HepG2 (cell line): Measurements from ENCODE around the gene MIPEP. TPM values are rescaled to one million over a fixed set of nuclear protein-coding genes. Genes with fewer than 3 reads are reported as not detected.

Source experiments
- ATAC-seq: fragments of 200-7000 bp; cut with Tn5 transposase; 3 replicates; pipeline ENCODE4 v1.9.1; 2020; ENCODE audit warnings: mild to moderate bottlenecking, moderate library complexity
- BruUV-seq: library from RNA; stranded (reverse); fragments of 400-500 nt; replicated peaks from 2 replicates; lab custom pipeline; 2021; lab: Mats Ljungman, UMichigan
- CTCF ChIA-PET: fragments of 300-600 bp; formaldehyde crosslinking; extraction: SDS; loops from one replicate; lab custom pipeline; 2021; ENCODE audit warnings: low total read pairs, inconsistent platforms, low intra/inter-chr PET ratio; lab: Yijun Ruan, JAX
- POLR2A ChIA-PET: fragments of 350-600 bp; sonication (Branson Sonifier 250); formaldehyde crosslinking; loops from one replicate; lab custom pipeline; 2020; ENCODE audit warnings: antibody characterized with exemption, inconsistent platforms; lab: Yijun Ruan, JAX
- DNase-seq: peaks from one replicate; pipeline ENCODE4 v3.0.0-alpha.2; 2015; ENCODE audit warnings: low spot score
- FAIRE-seq: peaks from 3 replicates; lab custom pipeline; 2011; peaks lifted over from hg19 to GRCh38; lab: Jason Lieb, UNC
- H2AFZ ChIP-seq: one replicate; pipeline ENCODE4 v1.6.1; 2011; ENCODE audit warnings: low read length, inconsistent platforms
- H3K27ac ChIP-seq: fragments of 300-600 bp; 3 replicates; pipeline ENCODE4 v1.8.0; 2011; ENCODE audit warnings: mixed run types, mild to moderate bottlenecking, mixed read lengths, low read length, inconsistent platforms; ENCODE audit not compliant: insufficient read depth; ENCODE audit errors: extremely low read length
- H3K27me3 ChIP-seq, 2 experiments: fragments of 200-600 bp in 1 of 2; 2 replicates in 1 of 2; 3 replicates in 1 of 2; pipeline versions ENCODE4 v1.6.0 to v1.8.0; 2011; ENCODE audit warnings: low read length in 2 of 2, mild to moderate bottlenecking in 2 of 2, moderate library complexity in 2 of 2, inconsistent platforms in 1 of 2; ENCODE audit not compliant: insufficient read depth in 2 of 2, control insufficient read depth in 1 of 2
- H3K36me3 ChIP-seq, 2 experiments: fragments of 200-600 bp in 1 of 2; replicated peaks in 1 of 2; 2 replicates in 1 of 2; 3 replicates in 1 of 2; pipeline versions ENCODE4 v1.5.1 to v1.8.0; 2011; ENCODE audit warnings: low read length in 2 of 2, inconsistent platforms in 1 of 2; ENCODE audit not compliant: insufficient read depth in 2 of 2, control insufficient read depth in 1 of 2
- H3K4me1 ChIP-seq: 2 replicates; pipeline ENCODE4 v1.5.1; 2012; ENCODE audit warnings: low read length, inconsistent platforms; ENCODE audit not compliant: insufficient read depth
- H3K4me2 ChIP-seq: 2 replicates; pipeline ENCODE4 v1.6.0; 2011; ENCODE audit warnings: low read depth, low read length, inconsistent platforms
- H3K4me3 ChIP-seq, 3 experiments: fragments of 200-600 bp in 1 of 3; sonication (generic), shearing (Covaris generic) in 1 of 3; replicated peaks in 1 of 3; 2 replicates each; pipeline ENCODE4 v1.5.1; 2011 to 2016; ENCODE audit warnings: low read length in 3 of 3, inconsistent platforms in 2 of 3, low read depth in 2 of 3, mild to moderate bottlenecking in 2 of 3, control low read depth in 1 of 3, mixed read lengths in 1 of 3; ENCODE audit not compliant: insufficient read depth in 1 of 3
- H3K79me2 ChIP-seq: one replicate; pipeline ENCODE4 v1.6.1; 2011; ENCODE audit warnings: low read length, inconsistent platforms; ENCODE audit not compliant: insufficient read depth
- H3K9ac ChIP-seq: 2 replicates; pipeline ENCODE4 v1.6.0; 2011; ENCODE audit warnings: mild to moderate bottlenecking, low read depth, low read length, inconsistent platforms; ENCODE audit not compliant: insufficient read depth
- H3K9me3 ChIP-seq: 2 replicates; pipeline ENCODE4 v1.5.1; 2012; ENCODE audit warnings: mild to moderate bottlenecking, low read length
- H4K20me1 ChIP-seq: 2 replicates; pipeline ENCODE4 v1.6.0; 2011; ENCODE audit warnings: inconsistent platforms, mild to moderate bottlenecking, low read length, moderate library complexity; ENCODE audit not compliant: insufficient read depth
- ATF4 ChIP-seq, 2 experiments: fragments of 450-650 bp in 1 of 2; sonication (generic) in 1 of 2; formaldehyde crosslinking; IDR thresholded peaks; 2 replicates each; pipeline versions ENCODE4 v1.5.0 to v1.8.0; 2020 to 2022; ENCODE audit warnings: mild to moderate bottlenecking in 1 of 2, missing genetic modification reagents in 1 of 2
- CBX1 ChIP-seq: IDR thresholded peaks from one replicate; pipeline ENCODE4 v1.6.1; 2016; ENCODE audit warnings: antibody characterized with exemption, low read depth
- FOXK1 ChIP-seq: sonication (generic); formaldehyde crosslinking; IDR thresholded peaks from 2 replicates; pipeline ENCODE4 v1.4.0; 2020; ENCODE audit warnings: low read depth, missing genetic modification reagents, borderline replicate concordance
- FOXP4 ChIP-seq: sonication (generic); formaldehyde crosslinking; IDR thresholded peaks from 2 replicates; pipeline ENCODE4 v1.4.0; 2020; ENCODE audit warnings: missing genetic modification reagents
- HNRNPH1 ChIP-seq: fragments of 200-400 bp; formaldehyde crosslinking; optimal IDR thresholded peaks from 2 replicates; pipeline ENCODE3; 2017; ENCODE audit warnings: mild to moderate bottlenecking, low read depth, low read length
- MED13 ChIP-seq: sonication (generic); formaldehyde crosslinking; IDR thresholded peaks from 2 replicates; pipeline ENCODE4 v1.5.0; 2020; ENCODE audit warnings: missing genetic modification reagents
- MED8 ChIP-seq: sonication (generic); formaldehyde crosslinking; IDR thresholded peaks from 2 replicates; pipeline ENCODE4 v1.8.1; 2023; ENCODE audit warnings: mild to moderate bottlenecking, missing genetic modification reagents; ENCODE audit not compliant: insufficient replicate concordance
- NCOR1 ChIP-seq: fragments of 200-600 bp; sonication (generic); IDR thresholded peaks from 2 replicates; pipeline ENCODE4 v1.7.0; 2017; ENCODE audit warnings: antibody characterized with exemption, low read length, borderline replicate concordance
- TBP ChIP-seq: sonication (generic); formaldehyde crosslinking; IDR thresholded peaks from 2 replicates; pipeline ENCODE4 v1.5.0; 2020; ENCODE audit warnings: missing genetic modification reagents
- ZBTB42 ChIP-seq: sonication (generic); formaldehyde crosslinking; IDR thresholded peaks from 2 replicates; pipeline ENCODE4 v1.5.0; 2020; ENCODE audit warnings: mild to moderate bottlenecking, missing genetic modification reagents
- ZBTB8A ChIP-seq: sonication (generic); formaldehyde crosslinking; IDR thresholded peaks from 2 replicates; pipeline ENCODE4 v1.4.0; 2020; ENCODE audit warnings: mild to moderate bottlenecking, low read depth, missing genetic modification reagents, borderline replicate concordance
- ZEB1 ChIP-seq: IDR thresholded peaks from 2 replicates; pipeline ENCODE4 v1.6.1; 2012; ENCODE audit warnings: mild to moderate bottlenecking, low read depth, inconsistent platforms; ENCODE audit not compliant: insufficient replicate concordance
- ZNF224 ChIP-seq: sonication (generic); formaldehyde crosslinking; IDR thresholded peaks from 2 replicates; pipeline ENCODE4 v1.5.0; 2020; ENCODE audit warnings: mild to moderate bottlenecking, missing genetic modification reagents
- ZNF256 ChIP-seq: sonication (generic); formaldehyde crosslinking; conservative IDR thresholded peaks from 2 replicates; pipeline ENCODE4 v1.4.0; 2020; ENCODE audit warnings: missing genetic modification reagents
- ZNF3 ChIP-seq: IDR thresholded peaks from 2 replicates; pipeline ENCODE4 v1.7.0; 2017; ENCODE audit warnings: inconsistent platforms
- ZNF619 ChIP-seq: sonication (generic); formaldehyde crosslinking; IDR thresholded peaks from 2 replicates; pipeline ENCODE4 v1.4.0; 2020; ENCODE audit warnings: mild to moderate bottlenecking, missing genetic modification reagents
- whole genome bisulfite sequencing: methylation state at CpG from one replicate; pipeline ENCODE4 v1.1.6; 2017; ENCODE audit warnings: low lambda C conversion rate; 5-methylcytosine and 5-hydroxymethylcytosine counted together
- in situ Hi-C: cut with HindIII; loops from 2 replicates; pipeline ENCODE4 v1.10.0; 2017; ENCODE audit warnings: low pct_unique_long_range_greater_than_20kb; ENCODE audit not compliant: extremely low pct_ligation_motif_present
- intact Hi-C: fragments of 100-400 bp; cut with micrococcal nuclease; formaldehyde crosslinking; loops from one replicate; pipeline ENCODE4 v1.10.0; 2022; ENCODE audit not compliant: unreplicated experiment
- polyA plus RNA-seq, 8 experiments: library from polyadenylated mRNA; depleted of rRNA in 3 of 8; stranded (reverse) in 7 of 8; unstranded in 1 of 8; fragments of >200 nt; fragmentation: Illumina TruSeq in 4 of 8; extraction: Trizol in 4 of 8; gene quantifications; 2 replicates each; pipeline versions ENCODE4 v1.2.1 to v1.2.3, GENCODE V29; 2011 to 2016; ENCODE audit warnings: low read depth in 4 of 8, missing spikeins in 1 of 8, mixed read lengths in 1 of 8; ENCODE audit not compliant: insufficient read depth in 1 of 8
- total RNA-seq, 5 experiments: library from RNA; depleted of rRNA; stranded (reverse); fragments of >200 nt; fragmentation: Illumina TruSeq; extraction: Trizol; gene quantifications; 2 replicates each; pipeline ENCODE4 v1.2.3, GENCODE V29; 2016; ENCODE audit warnings: low read depth in 1 of 5

Gene MIPEP
- total and polyA plus RNA-seq, 2 of the 13 experiments (the other 11 are each of a cell fraction or from before 2014, with no cell fraction given) = 9.3 to 24.1 TPM

GRCh38 chr13:23730251-23730650 is 158.9 kb downstream of the MIPEP start (continued):
- TF ChIP-seq HNRNPH1 (no peak), TBP (CRISPR knock-in tag) (no peak), NCOR1 (no peak), MED8 (CRISPR knock-in tag) (no peak)
- TF ChIP-seq, all 625 proteins: peak for 0

- H3K27ac ChIP-seq = no peak overlapping the region
- ATAC-seq = no peak
- no peak overlapping the region for H3K9ac ChIP-seq
- H2AFZ ChIP-seq = no peak overlapping the region
- in situ Hi-C loops = no loop called here
- no peaks in the 10 kb centered on the region for H4K20me1 ChIP-seq
- CTCF ChIA-PET = no interaction called here
- POLR2A ChIA-PET = no interaction called here
- H3K79me2 ChIP-seq = no peaks in the 10 kb centered on the region
- intact Hi-C loops = no loop called here
- no peaks in the 10 kb centered on the region for H3K9me3 ChIP-seq
- no peak for DNase-seq
- peaks cover 7% of the 10 kb centered on the region for H3K4me1 ChIP-seq
- H3K27me3 ChIP-seq = no peaks in the 10 kb centered on the region
- no TSS peak for BruUV-seq
- no peak for FAIRE-seq
- no peak for TF ChIP-seq CBX1
- no peak for TF ChIP-seq ZNF619 (CRISPR knock-in tag)
- H3K36me3 ChIP-seq = peaks cover 0 to 2% of the 10 kb centered on the region in 2 experiments; a peak in 1 of 5 replicates
- H3K4me2 ChIP-seq = no peak overlapping the region
- no peak overlapping the region for H3K4me3 ChIP-seq
Observed at GRCh38 chr13:23729531-23729930, 159.7 kb downstream of the MIPEP start.

- Histone ChIP-seq H3K79me2 (no peaks in the 10 kb centered on the region), H3K4me2 (no peak overlapping the region), H3K27me3 (no peaks in the 10 kb centered on the region), H3K4me1 (peaks cover 7% of the 10 kb centered on the region), H2AFZ (no peak overlapping the region), H3K4me3 (no peak overlapping the region), H3K9ac (no peak overlapping the region), H4K20me1 (no peaks in the 10 kb centered on the region), H3K9me3 (no peaks in the 10 kb centered on the region), H3K36me3 (peaks cover 0 to 2% of the 10 kb centered on the region in 2 experiments; a peak in 1 of 5 replicates), H3K27ac (no peak overlapping the region)
- ChIA-PET CTCF (no interaction called here), POLR2A (no interaction called here)
- DNase-seq = no peak
- no peak for FAIRE-seq
- in situ Hi-C loops (no loop called here), intact Hi-C loops (no loop called here)
- ATAC-seq = no peak
- no TSS peak for BruUV-seq
- WGBS = 100% methylated on average over 3 of the region's 3 CpGs
- TF ChIP-seq ZBTB42 (CRISPR knock-in tag) (no peak), ZNF256 (no peak), FOXK1 (CRISPR knock-in tag) (no peak), ZEB1 (no peak), ZBTB8A (no peak), FOXP4 (CRISPR knock-in tag) (no peak), ZNF224 (CRISPR knock-in tag) (no peak), MED13 (CRISPR knock-in tag) (no peak), ATF4 (CRISPR knock-in tag; IDR thresholded peaks at IDR 0.05) (no peak), ZNF3 (no peak)
Observed at GRCh38 chr13:23728807-23729206, 160.4 kb downstream of the MIPEP start.
